Endothelial cell of umbilical vein (primary cell): ENCODE results near the gene SLC9A9. TPM values are rescaled to one million over a fixed set of nuclear protein-coding genes. Genes with fewer than 3 reads are reported as not detected.
"Not testable (repeated sequence)": the region's sequence is repeated elsewhere in the genome, so short reads cannot be mapped to it uniquely, and the experiment has no call there.

ENCODE experiments used
- BruUV-seq: library from RNA; stranded (reverse); fragments of 400-500 nt; replicated peaks from 2 replicates; lab custom pipeline; 2021; lab: Mats Ljungman, UMichigan
- CTCF ChIA-PET: fragments of 300-600, 350-600 bp; sonication (Branson Sonifier 250); formaldehyde crosslinking; loops from one replicate; lab custom pipeline; 2021; ENCODE audit warnings: antibody characterized with exemption, inconsistent platforms; lab: Charles Lee
- POLR2A ChIA-PET: fragments of 300-600, 350-600 bp; sonication (Branson Sonifier 250); formaldehyde crosslinking; loops from one replicate; lab custom pipeline; 2021; ENCODE audit warnings: antibody characterized with exemption, inconsistent platforms; lab: Charles Lee
- DNase-seq: peaks from one replicate; pipeline ENCODE4 v3.0.0-alpha.2; 2011; ENCODE audit warnings: low read depth, low spot score
- FAIRE-seq: peaks from 2 replicates; lab custom pipeline; 2011; peaks lifted over from hg19 to GRCh38; lab: Jason Lieb, UNC
- H2AFZ ChIP-seq: 2 replicates; pipeline ENCODE4 v1.6.0; 2012; ENCODE audit warnings: low read depth, low read length, control low read depth, inconsistent platforms
- H3K27ac ChIP-seq: 2 replicates; pipeline ENCODE4 v1.5.1; 2011; ENCODE audit warnings: low read depth, mild to moderate bottlenecking, control low read depth, low read length, moderate library complexity; ENCODE audit not compliant: insufficient read depth
- H3K27me3 ChIP-seq, 2 experiments: 2 replicates each; pipeline versions ENCODE4 v1.6.0 to v1.6.1; 2011; ENCODE audit warnings: low read length in 2 of 2, mixed read lengths in 1 of 2; ENCODE audit not compliant: control insufficient read depth in 2 of 2, insufficient read depth in 2 of 2
- H3K36me3 ChIP-seq, 2 experiments: 2 replicates in 1 of 2; 3 replicates in 1 of 2; pipeline ENCODE4 v1.5.1; 2011; ENCODE audit warnings: low read length in 2 of 2, mild to moderate bottlenecking in 1 of 2, moderate library complexity in 1 of 2; ENCODE audit not compliant: control insufficient read depth in 2 of 2, insufficient read depth in 2 of 2; ENCODE audit errors: extremely low read depth in 1 of 2
- H3K4me1 ChIP-seq: 3 replicates; pipeline ENCODE4 v1.5.1; 2011; ENCODE audit warnings: mild to moderate bottlenecking, low read length; ENCODE audit not compliant: control insufficient read depth, insufficient read depth; ENCODE audit errors: extremely low read depth
- H3K4me2 ChIP-seq: 2 replicates; pipeline ENCODE4 v1.6.1; 2011; ENCODE audit warnings: low read length, control low read depth, mixed read lengths; ENCODE audit not compliant: insufficient read depth
- H3K4me3 ChIP-seq, 3 experiments: fragments of 200-600 bp in 1 of 3; sonication (generic), shearing (Covaris generic) in 1 of 3; replicated peaks in 1 of 3; 2 replicates each; pipeline ENCODE4 v1.5.1; 2011 to 2016; ENCODE audit warnings: control low read depth in 3 of 3, low read length in 3 of 3, mild to moderate bottlenecking in 2 of 3, inconsistent platforms in 1 of 3, low read depth in 1 of 3, moderate library complexity in 1 of 3; ENCODE audit not compliant: insufficient read depth in 1 of 3
- H3K79me2 ChIP-seq: 2 replicates; pipeline ENCODE4 v1.6.0; 2012; ENCODE audit warnings: low read length, inconsistent platforms; ENCODE audit not compliant: control insufficient read depth, insufficient read depth
- H3K9ac ChIP-seq: replicated peaks from 2 replicates; pipeline ENCODE3; 2011; ENCODE audit warnings: low read length, control low read depth; ENCODE audit not compliant: insufficient read depth; ENCODE audit errors: extremely low read depth
- H3K9me1 ChIP-seq: replicated peaks from 3 replicates; pipeline ENCODE4 v1.6.0; 2011; ENCODE audit warnings: mild to moderate bottlenecking, low read length; ENCODE audit not compliant: control insufficient read depth, insufficient read depth; ENCODE audit errors: extremely low read depth
- H3K9me3 ChIP-seq: replicated peaks from 2 replicates; pipeline ENCODE4 v1.5.1; 2012; ENCODE audit warnings: low read length, inconsistent platforms; ENCODE audit not compliant: control insufficient read depth, insufficient read depth
- H4K20me1 ChIP-seq: replicated peaks from 2 replicates; pipeline ENCODE3; 2011; ENCODE audit warnings: mild to moderate bottlenecking, low read length; ENCODE audit not compliant: control insufficient read depth, insufficient read depth; ENCODE audit errors: extremely low read depth
- EZH2 ChIP-seq: IDR thresholded peaks from 2 replicates; pipeline ENCODE4 v1.6.1; 2012; ENCODE audit warnings: borderline replicate concordance, low read depth, mild to moderate bottlenecking, moderate library complexity, low read length, inconsistent platforms; ENCODE audit not compliant: severe bottlenecking
- FOS ChIP-seq: IDR thresholded peaks from 2 replicates; pipeline ENCODE4 v1.6.1; 2011; ENCODE audit warnings: mild to moderate bottlenecking, low read length, moderate library complexity, borderline replicate concordance; ENCODE audit not compliant: insufficient read depth
- JUN ChIP-seq: IDR thresholded peaks from 2 replicates; pipeline ENCODE4 v1.6.1; 2011; ENCODE audit warnings: borderline replicate concordance, low read depth; ENCODE audit not compliant: insufficient read length, insufficient read depth
- MYC ChIP-seq: IDR thresholded peaks from one replicate; pipeline ENCODE4 v1.6.1; 2011; ENCODE audit warnings: mild to moderate bottlenecking, low read depth, low read length
- POLR2A ChIP-seq: IDR thresholded peaks from 2 replicates; pipeline ENCODE4 v1.6.1; 2012; ENCODE audit warnings: low read depth, mild to moderate bottlenecking, control low read depth, low read length
- POLR2AphosphoS5 ChIP-seq: IDR thresholded peaks from 2 replicates; pipeline ENCODE4 v1.6.1; 2012; ENCODE audit warnings: low read depth, mild to moderate bottlenecking, control low read depth, low read length, moderate library complexity; ENCODE audit not compliant: insufficient read depth
- dilution Hi-C: fragments of 300-500 bp; cut with MboI; formaldehyde crosslinking; loops from one replicate; pipeline ENCODE4 v1.15.0; 2019; ENCODE audit warnings: low sequenced_read_pairs; ENCODE audit not compliant: extremely low pct_ligation_motif_present
- intact Hi-C: fragments of 100-400 bp; cut with micrococcal nuclease; formaldehyde crosslinking; loops from one replicate; pipeline ENCODE4 v1.10.0; 2022
- polyA plus RNA-seq, 4 experiments: library from polyadenylated mRNA; depleted of rRNA in 3 of 4; stranded (reverse) in 3 of 4; unstranded in 1 of 4; fragments of >200 nt; gene quantifications; 2 replicates each; pipeline versions ENCODE4 v1.2.1 to v1.2.3, GENCODE V29; 2011 to 2012; ENCODE audit warnings: missing spikeins in 1 of 4
- total RNA-seq: library from RNA; stranded (reverse); gene quantifications from 2 replicates; pipeline ENCODE4 v1.2.3, GENCODE V29; 2021
- TF ChIP-seq, protein P1 (sequence below): IDR thresholded peaks from 2 replicates; pipeline ENCODE4 v1.6.1; 2011; ENCODE audit not compliant: insufficient read depth, insufficient read length
- TF ChIP-seq, protein P2 (sequence below), 2 donors: IDR thresholded peaks; 1 replicate in 1 of 2; 2 replicates in 1 of 2; pipeline ENCODE4 v1.5.1; 2011; ENCODE audit warnings: low read length in 2 of 2, mild to moderate bottlenecking in 2 of 2, moderate library complexity in 2 of 2, control low read depth in 1 of 2, inconsistent platforms in 1 of 2, low read depth in 1 of 2; ENCODE audit not compliant: insufficient read depth in 1 of 2; ENCODE audit errors: extremely low read depth in 1 of 2

SLC9A9 gene
- total and polyA plus RNA-seq, 2 donors (not counting 3 experiments of a cell fraction or from before 2014, with no cell fraction given): 1.5 to 1.8 TPM

DNA sequence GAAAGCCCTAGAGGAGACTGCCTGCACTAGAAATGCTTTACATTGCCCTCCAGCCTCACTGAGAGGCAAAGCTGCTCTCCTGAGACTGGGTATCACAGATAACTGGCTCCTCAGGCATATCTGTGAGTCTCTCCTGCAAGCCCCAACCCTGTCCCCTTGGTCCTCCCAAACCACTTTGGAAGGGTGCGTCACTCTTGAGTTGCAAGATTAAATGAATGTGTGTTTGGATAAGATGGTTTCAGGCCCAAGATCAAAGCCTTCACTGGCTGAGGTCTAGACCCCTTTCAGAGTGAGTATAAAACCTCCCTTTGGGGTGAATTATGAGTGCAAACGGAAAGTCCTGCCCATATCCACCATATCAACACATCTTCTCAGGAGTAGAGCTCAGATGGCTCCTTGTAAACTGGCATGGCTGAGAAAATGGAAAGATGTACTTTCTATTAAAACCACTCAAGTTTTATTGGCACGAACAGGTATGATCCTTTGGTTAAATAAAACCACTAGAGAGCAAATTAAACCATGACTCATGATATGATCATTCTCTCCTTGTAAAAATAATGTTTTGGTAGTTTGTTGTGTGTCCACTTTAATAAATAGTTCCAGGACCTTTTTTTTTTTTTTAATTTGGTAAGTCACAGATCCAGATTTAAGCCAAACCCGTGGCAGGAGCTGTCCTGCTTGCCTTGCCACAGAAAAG, 564.7 kb downstream of the SLC9A9 start:
- no peaks in the 10 kb centered on the region for H3K9me3 ChIP-seq
- no peaks in the 10 kb centered on the region for H3K4me1 ChIP-seq
- BruUV-seq: no TSS peak
- dilution Hi-C loops: no loop called here
- no peak overlapping the region for H3K9ac ChIP-seq
- intact Hi-C loops: no loop called here
- no peaks in the 10 kb centered on the region for H3K27me3 ChIP-seq
- no peaks in the 10 kb centered on the region for H3K9me1 ChIP-seq
- H3K4me2 ChIP-seq: no peak overlapping the region
- FAIRE-seq (no peak), DNase-seq (no peak)
- no peaks in the 10 kb centered on the region for H3K79me2 ChIP-seq
- TF ChIP-seq POLR2A: no peak
- TF ChIP-seq FOS: peak; percentile 11
- ChIA-PET POLR2A (interaction anchor here (0.7 kb wide), 1 partner anchor 11 kb away, joined by 3 read pairs; no protein-coding TSS in a partner anchor), CTCF (interaction anchor here (1.3 kb wide), 1 partner anchor 8 kb away, joined by 3 read pairs; no protein-coding TSS in a partner anchor)
- no peak overlapping the region for H3K4me3 ChIP-seq
- H4K20me1 ChIP-seq: no peaks in the 10 kb centered on the region
- no peak overlapping the region for H2AFZ ChIP-seq
- no peak overlapping the region for H3K27ac ChIP-seq
- no peaks in the 10 kb centered on the region for H3K36me3 ChIP-seq

DNA sequence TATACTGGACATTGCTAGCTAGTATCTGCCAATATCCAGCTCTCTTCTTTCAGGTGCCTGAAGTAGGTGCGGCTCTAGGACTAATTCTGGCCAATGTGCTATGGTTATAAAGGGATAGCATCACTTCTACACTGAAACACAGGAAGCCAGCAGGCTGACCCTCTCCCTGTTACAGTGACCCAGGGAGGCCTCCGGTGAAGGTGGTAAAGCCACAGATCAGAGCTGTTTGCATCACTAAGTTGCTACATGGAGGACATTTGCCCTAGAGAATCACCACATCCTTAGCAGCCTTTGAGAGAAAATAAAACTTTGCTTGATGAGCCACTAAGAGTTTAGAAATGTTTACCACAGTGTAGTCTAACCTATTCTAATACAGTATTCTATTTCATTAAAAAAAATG, 567.3 kb downstream of the SLC9A9 start:
- Histone ChIP-seq H4K20me1 (no peaks in the 10 kb centered on the region), H3K9me3 (no peaks in the 10 kb centered on the region), H3K4me1 (no peaks in the 10 kb centered on the region), H3K36me3 (no peaks in the 10 kb centered on the region), H3K9ac (no peak overlapping the region), H3K4me3 (no peak overlapping the region), H3K9me1 (no peaks in the 10 kb centered on the region), H3K27me3 (no peaks in the 10 kb centered on the region), H3K79me2 (no peaks in the 10 kb centered on the region), H2AFZ (no peak overlapping the region), H3K27ac (no peak overlapping the region), H3K4me2 (no peak overlapping the region)
- TF ChIP-seq MYC (no peak), POLR2AphosphoS5 (no peak), EZH2 (no peak), JUN (no peak), FOS (no peak), POLR2A (no peak)
- TF ChIP-seq, protein P1, sequence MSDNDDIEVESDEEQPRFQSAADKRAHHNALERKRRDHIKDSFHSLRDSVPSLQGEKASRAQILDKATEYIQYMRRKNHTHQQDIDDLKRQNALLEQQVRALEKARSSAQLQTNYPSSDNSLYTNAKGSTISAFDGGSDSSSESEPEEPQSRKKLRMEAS: no peak
- TF ChIP-seq, protein P2, sequence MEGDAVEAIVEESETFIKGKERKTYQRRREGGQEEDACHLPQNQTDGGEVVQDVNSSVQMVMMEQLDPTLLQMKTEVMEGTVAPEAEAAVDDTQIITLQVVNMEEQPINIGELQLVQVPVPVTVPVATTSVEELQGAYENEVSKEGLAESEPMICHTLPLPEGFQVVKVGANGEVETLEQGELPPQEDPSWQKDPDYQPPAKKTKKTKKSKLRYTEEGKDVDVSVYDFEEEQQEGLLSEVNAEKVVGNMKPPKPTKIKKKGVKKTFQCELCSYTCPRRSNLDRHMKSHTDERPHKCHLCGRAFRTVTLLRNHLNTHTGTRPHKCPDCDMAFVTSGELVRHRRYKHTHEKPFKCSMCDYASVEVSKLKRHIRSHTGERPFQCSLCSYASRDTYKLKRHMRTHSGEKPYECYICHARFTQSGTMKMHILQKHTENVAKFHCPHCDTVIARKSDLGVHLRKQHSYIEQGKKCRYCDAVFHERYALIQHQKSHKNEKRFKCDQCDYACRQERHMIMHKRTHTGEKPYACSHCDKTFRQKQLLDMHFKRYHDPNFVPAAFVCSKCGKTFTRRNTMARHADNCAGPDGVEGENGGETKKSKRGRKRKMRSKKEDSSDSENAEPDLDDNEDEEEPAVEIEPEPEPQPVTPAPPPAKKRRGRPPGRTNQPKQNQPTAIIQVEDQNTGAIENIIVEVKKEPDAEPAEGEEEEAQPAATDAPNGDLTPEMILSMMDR (IDR thresholded peaks at IDR 0.05; ENCODE audit: extremely low read depth in 1 of 2, insufficient read depth in 1 of 2, low read depth in 1 of 2, low read length in 2 of 2): no peak
- intact Hi-C loops: no loop called here
- POLR2A ChIA-PET: no interaction called here
- BruUV-seq: no TSS peak
- FAIRE-seq: no peak
- CTCF ChIA-PET: no interaction called here
- DNase-seq: no peak
- dilution Hi-C loops: no loop called here

DNA sequence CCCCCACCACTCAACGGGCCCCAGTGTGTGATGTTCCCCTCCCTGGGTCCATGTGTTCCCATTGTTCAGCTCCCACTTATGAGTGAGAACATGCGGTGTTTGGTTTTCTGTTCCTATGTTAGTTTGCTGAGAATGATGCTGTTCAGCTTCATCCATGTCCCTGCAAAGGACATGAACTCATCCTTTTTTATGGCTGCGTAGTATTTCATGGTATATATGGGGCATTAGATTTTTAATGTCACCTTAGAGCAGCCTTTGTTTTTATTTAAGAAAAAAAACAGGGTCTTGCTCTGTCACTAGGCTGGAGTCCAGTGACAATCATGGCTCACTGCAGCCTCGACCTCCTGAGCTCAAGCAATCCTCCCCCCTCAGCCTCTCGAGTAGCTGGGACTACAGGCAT, 568.7 kb downstream of the SLC9A9 start:
- CTCF ChIA-PET, intact Hi-C loops, H3K4me2 ChIP-seq, H3K9me1 ChIP-seq, H3K9ac ChIP-seq, H3K9me3 ChIP-seq, H3K36me3 ChIP-seq, BruUV-seq, FAIRE-seq, POLR2A ChIA-PET, H4K20me1 ChIP-seq, H3K27me3 ChIP-seq, H3K79me2 ChIP-seq, H3K4me1 ChIP-seq, H3K4me3 ChIP-seq, H2AFZ ChIP-seq, dilution Hi-C loops, DNase-seq, H3K27ac ChIP-seq: not testable (repeated sequence)
